GM19455 (cell line): Measurements from ENCODE around the gene PITPNM3.
"Not testable (repeated sequence)": the region's sequence is repeated elsewhere in the genome, so short reads cannot be mapped to it uniquely, and the experiment has no call there.

Experiments used
- ATAC-seq: cut with Tn5 transposase; IDR thresholded peaks from one replicate; pipeline ENCODE4 v1.9.1; 2021; ENCODE audit not compliant: unreplicated experiment

PITPNM3 gene

DNA sequence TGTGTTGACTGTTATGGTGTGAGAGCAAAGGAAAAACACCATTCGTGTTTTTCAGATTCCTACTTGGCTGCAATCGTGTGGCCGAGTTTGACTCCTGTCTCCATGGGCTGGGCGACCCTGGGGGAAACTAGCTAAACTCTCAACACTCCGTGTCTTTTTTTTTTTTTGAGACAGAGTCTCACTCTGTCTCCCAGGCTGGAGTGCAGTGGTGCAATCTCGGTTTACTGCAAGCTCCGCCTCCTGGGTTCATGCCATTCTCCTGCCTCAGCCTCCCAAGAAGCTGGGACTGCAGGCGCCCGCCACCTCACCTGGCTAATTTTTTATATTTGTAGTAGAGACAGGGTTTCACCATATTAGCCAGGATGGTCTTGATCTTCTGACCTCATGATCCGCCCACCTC, 73.6 kb downstream of the PITPNM3 start:
- ATAC-seq = not testable (repeated sequence)

DNA sequence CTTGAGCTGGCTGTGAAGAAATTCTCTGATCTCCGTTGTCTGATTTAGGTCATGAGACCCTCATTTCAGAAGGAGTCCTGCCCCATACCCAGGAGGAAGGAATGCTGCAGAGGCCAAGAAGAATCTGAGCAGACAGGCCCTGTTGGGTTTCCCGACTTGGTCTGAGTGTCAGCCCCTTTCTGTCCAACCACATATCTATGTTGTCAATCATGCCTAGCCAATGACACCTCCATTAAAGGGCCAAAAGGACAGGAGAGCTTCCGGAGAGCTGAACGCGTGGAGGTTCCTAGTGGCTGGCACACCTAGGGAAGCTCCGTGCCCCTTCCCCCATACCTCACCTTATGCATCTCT, 74.3 kb downstream of the PITPNM3 start:
- ATAC-seq = no peak

GRCh38 chr17:6480303-6480675, 76.1 kb downstream of the PITPNM3 start:
- no peak for ATAC-seq

DNA sequence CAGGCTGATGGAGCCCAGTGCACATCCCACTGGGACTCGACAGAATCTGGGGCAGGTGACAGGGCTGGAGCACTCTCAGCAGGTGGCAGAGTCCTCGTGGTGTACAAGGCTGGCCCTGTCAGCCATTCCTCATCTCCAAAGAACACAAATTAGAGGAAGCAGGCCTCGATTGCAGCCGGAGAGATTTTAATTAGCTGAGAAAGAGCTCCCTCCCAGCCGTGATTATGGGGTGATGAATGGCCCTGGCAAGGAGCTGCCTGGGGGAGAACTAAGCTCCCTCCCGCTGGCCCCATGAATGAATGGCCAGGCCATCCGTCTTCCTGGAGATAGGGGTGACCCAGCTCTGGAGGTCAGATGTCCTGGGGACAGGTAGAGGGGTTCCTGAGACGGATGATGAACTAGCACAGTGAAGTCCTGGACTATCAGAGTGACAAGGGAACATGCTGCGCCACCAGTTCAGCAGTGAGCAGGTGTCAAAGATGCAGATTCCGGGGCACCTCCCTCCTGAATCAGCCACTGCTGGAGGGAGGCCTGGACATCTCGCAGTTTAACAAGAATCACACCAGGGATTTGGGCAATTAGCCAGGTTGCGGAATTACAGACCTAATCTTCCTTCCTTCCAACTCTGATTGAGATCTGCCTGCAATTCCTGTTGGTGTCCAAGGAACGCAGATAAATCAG, 76.6 kb downstream of the PITPNM3 start:
- ATAC-seq = no peak

- no peak for ATAC-seq
These were observed 77.9 kb downstream of the PITPNM3 start for GRCh38 chr17:6478486-6478885.

DNA sequence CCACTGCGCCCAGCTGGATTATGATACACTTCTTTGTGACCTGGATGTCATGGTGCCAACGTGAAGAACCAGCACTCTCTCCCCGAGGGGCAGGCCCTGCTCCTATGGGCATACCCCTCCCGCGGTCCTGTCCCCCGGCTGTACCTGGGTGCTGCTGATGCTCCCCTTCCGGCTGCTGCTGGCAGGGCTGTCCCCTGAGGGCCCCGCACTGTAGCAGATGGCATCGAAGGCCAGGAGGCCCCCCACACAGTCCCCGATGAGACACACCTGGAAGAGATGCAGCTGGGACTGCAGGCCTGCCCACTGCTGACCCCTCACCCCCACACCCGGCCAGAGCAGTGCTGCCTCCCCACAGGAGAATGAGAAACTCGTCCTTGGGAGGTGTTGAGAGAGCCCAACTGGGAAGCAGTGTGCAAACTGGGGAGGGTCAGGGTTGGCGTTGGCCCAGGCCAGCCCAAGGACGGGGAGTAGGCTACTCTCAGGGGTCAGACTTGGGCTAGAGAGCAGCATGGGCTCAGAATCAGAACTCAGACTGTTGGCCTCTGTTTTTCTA, 78.4 kb downstream of the PITPNM3 start:
- ATAC-seq = no peak

DNA sequence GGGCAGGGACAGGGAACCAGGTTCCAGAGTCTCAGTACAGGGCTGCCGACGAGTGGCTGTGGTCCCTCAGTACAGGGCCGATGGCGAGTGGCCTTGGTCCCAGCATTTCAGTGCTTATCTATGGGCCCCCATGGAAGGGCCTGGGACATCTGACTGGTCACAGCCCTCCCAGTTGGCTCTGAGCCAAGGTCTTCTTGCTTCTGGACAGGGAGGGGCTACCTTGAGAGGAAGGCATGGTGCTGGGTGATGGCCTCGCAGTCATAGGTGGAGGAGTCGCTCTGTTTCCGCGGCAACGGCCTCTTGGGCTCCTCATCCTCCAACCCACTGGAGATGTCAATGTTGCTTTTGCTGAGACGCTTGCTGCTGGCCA, 79.6 kb downstream of the PITPNM3 start:
- ATAC-seq = no peak

DNA sequence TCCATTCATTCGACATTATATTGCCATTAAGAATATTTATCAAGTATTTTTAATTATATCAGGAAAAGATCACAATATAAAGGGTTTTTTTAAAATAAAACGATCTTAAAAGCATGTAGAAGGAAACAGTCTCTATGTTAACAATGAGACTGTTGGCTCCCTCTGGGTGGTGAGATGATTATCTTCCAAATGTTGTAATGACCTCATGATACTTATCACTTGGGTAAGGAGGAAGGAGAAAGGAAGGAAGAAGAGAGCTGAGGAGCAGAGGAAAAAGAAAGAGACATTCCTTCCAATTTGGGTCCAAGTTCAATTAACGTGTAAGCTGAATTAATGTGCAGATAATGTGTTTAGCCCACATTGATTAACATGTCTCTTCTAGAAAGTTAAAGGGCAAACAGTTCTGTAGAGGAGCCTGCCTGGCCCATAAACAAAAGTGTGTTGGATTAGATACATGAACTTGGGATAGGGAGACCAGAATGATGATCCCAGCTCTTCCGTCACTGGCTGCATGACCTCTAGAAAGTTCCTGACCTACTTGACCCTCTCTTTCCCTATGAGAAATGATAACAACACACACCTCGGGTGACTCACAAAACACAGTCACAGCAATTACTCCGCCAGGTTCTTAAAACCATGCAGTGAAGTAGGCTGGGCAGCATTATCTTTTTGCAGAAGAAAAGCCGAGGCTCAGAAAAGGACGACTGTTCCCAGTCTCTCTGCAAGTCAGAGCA, 80.1 kb downstream of the PITPNM3 start:
- ATAC-seq = no peak

- no peak for ATAC-seq
These were observed 80.9 kb downstream of the PITPNM3 start for GRCh38 chr17:6475411-6475810.

DNA sequence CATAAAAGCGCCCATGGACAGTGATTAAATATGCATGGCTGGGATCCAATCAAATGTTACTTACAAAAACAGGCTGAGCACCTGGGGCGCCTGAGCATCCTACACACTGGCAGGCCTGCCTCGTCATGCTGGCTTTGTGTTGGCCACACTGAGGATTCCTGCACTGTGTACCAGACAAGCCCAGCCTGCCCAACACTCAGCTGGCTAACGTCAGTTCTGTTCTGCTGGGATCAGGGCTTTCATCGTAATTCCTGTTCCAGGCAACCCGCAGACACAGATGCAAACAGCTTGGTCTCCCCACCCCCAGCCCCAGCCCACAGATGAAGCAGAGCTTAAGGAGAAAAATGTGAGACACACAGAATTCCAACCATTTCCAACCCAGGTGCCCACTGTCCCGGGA, 81.4 kb downstream of the PITPNM3 start:
- ATAC-seq = no peak

GRCh38 chr17:6474376-6474775, 82.0 kb downstream of the PITPNM3 start:
- no peak for ATAC-seq

GRCh38 chr17:6473128-6473767, 83.1 kb downstream of the PITPNM3 start:
- ATAC-seq = no peak

- ATAC-seq = no peak
These were observed 83.8 kb downstream of the PITPNM3 start for GRCh38 chr17:6472517-6472916.

- ATAC-seq = no peak
These were observed 84.6 kb downstream of the PITPNM3 start for GRCh38 chr17:6471531-6472465.

DNA sequence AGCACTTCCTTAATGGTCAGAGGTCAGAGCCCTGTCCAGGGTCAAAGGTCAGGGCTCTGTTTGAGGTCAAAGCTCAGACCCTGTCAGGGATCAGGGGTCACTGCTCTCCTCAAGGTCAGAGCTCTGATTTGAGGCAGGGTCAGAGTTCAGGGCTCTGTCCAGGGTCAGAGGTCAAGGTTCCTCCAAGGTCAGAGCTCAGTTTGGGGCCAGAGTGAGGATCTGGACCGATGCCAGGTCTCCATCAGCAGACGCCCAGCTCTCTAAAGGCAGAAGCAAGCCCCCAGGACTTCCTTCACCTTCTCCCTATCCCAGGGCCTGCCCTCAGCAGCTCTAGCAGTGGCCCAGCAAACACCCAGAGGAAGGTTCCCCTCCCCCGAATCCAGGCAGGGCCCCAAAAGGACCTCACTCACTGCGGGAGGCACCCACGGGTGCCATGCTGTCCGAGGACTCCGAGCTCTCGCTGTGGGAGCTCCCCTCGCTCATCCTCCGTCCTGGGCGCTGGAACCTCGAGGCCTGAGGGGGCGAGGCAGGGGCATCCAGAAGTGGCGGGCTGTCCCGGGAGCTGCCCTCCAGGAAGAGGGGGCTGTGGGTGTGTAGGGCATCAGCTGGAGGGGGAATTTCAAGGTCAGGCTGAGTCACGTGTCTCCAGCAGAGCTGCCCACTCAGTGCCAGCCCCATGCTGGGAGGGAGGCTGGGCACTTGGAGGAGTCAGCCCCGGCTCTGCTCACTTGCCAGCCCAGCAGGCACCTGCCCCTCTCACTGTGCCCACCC, 85.4 kb downstream of the PITPNM3 start:
- no peak for ATAC-seq

DNA sequence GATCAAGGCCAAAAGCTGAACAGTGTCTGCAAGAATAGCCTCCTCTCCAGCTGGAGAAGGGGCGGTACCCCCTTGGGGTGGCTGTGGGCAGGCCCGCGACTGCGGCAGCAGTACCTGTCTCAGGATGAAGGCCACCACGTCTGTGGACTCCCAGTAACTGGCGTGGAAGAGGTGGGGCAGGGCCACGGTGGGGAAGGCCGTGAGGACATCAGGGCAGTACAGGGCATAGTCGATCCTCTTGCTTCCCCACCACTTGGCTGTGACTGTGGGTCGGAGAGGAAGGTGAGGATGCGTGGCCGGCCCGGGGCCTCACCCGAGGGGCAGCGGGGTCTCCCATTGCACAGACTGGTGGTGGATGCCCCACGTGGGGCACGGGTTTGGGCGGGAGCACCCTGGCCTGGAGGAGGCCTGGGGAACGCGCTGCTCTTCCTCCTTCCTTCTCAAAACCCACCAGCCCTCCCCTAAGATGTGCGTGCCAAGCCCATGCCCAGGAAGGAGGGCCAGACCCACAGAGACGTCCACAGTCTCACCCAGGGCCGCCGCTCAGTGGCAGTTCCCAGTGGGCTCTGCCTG, 86.1 kb downstream of the PITPNM3 start:
- ATAC-seq = no peak

DNA sequence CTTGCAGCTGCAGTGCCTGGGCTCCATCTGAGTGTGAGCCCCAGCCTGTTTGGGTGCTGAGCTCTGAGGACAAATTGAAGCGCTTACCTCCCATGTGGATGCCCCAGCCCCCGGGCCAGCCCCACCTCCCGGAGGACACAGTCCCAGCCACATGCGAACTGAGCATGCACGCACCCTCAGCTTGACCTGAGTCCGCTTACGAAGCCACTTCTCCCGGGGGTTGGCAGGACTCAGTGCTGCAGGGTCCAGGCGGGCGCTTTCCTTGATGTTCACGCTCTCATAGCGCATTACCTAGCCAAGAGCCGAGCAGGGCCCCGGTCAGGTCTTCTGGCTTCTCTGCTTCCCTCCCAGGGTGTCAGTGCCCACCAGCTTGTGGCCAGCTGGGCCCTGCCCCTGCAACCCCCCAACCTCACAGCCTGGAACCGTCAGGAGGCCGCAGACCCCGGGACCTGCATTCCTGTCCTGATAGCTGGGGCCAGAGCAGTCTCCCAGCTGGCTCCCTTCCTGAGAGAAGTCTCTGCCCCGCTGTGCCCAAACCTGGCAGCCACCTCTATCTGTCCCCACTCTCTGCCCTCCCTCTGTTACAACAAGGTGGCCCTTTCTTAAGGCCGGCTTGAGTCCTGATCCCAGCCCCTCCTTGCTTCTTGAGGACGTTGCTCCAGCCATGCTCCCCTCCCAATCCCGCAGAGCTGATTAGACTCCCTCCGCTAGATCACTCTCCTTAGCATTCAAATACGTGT, 88.1 kb downstream of the PITPNM3 start:
- no peak for ATAC-seq

DNA sequence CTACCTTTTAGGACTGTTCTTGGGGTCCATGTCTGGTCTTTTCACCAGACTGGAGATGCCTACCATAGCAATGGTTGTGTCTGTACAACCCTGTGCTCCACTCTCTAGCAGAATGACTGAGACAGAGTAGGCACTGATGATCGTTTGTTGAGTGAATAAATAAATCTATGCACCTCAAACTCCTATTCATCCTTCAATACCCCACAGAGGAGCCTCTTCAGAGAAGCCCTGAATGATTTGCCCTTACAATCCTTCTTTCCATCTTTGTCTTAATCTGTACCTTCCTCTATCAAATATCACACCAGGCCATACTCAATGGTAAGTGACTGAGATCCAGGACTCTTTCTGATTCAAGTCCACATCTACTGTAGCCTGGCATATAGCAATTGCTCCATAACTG, 88.8 kb downstream of the PITPNM3 start:
- no peak for ATAC-seq
